Measurements from ENCODE around the gene CFAP77.

- TF ChIP-seq CTCF (IDR thresholded peaks at IDR 0.05), result no peak
- no peak for TF ChIP-seq POLR2A (IDR thresholded peaks at IDR 0.05)
Measured at GRCh38 chr9:132539096-132539495, 129.1 kb downstream of the CFAP77 start.
